Stimulated activated CD4-positive, alpha-beta T cell treated with anti-CD3 and anti-CD28 coated beads, TNF-alpha, amount 100 ng/mL, for 48 hours (primary cell): Measurements from ENCODE around the gene ZNF716.
"Not testable (repeated sequence)": the region's sequence is repeated elsewhere in the genome, so short reads cannot be mapped to it uniquely, and the experiment has no call there.

Source experiments
- DNase-seq, 3 donors: peaks; one replicate each; pipeline ENCODE4 v3.0.0-alpha.2; 2020; ENCODE audit warnings: low read depth in 3 of 3

The ZNF716 gene

GRCh38 chr7:57425969-57426628 lies 23.9 kb upstream of the ZNF716 start:
- no peak for DNase-seq

- DNase-seq = no peak
These were observed 23.4 kb upstream of the ZNF716 start for GRCh38 chr7:57426629-57427003.

- no peak for DNase-seq
These were observed 22.8 kb upstream of the ZNF716 start for GRCh38 chr7:57427146-57427545.

GRCh38 chr7:57427594-57427993 lies 22.4 kb upstream of the ZNF716 start:
- no peak for DNase-seq

GRCh38 chr7:57432583-57432982 lies 17.4 kb upstream of the ZNF716 start:
- no peak for DNase-seq

GRCh38 chr7:57437581-57437980 lies 12.4 kb upstream of the ZNF716 start:
- DNase-seq = no peak

- no peak for DNase-seq
These were observed 11.7 kb upstream of the ZNF716 start for GRCh38 chr7:57438244-57438643.

- DNase-seq = no peak
These were observed 6.4 kb upstream of the ZNF716 start for GRCh38 chr7:57443567-57443966.

GRCh38 chr7:57469186-57469828 lies 19.3 kb downstream of the ZNF716 start:
- DNase-seq = not testable (repeated sequence)

- DNase-seq = not testable (repeated sequence)
These were observed 30.3 kb downstream of the ZNF716 start for GRCh38 chr7:57480304-57480703.

- not testable (repeated sequence) for DNase-seq
These were observed 35.0 kb downstream of the ZNF716 start for GRCh38 chr7:57485022-57485421.

GRCh38 chr7:57487957-57488356 lies 38.0 kb downstream of the ZNF716 start:
- DNase-seq = no peak

- DNase-seq = not testable (repeated sequence)
These were observed 45.1 kb downstream of the ZNF716 start for GRCh38 chr7:57495111-57495510.

- DNase-seq = no peak
These were observed 46.4 kb downstream of the ZNF716 start for GRCh38 chr7:57496395-57496794.

- no peak for DNase-seq
These were observed 55.2 kb downstream of the ZNF716 start for GRCh38 chr7:57505176-57505575.
